Inflammatory macrophage (primary cell): ENCODE results near the gene DCLRE1B.

Experiments
- DNase-seq, 2 donors: peaks; one replicate each; pipeline ENCODE4 v3.0.0-alpha.2; 2020 to 2022

Gene DCLRE1B

GRCh38 chr1:113928187-113928930, 23.2 kb downstream of the DCLRE1B start:
- DNase-seq: peak; percentile 36 to 43

- peak; percentile 90 to 92 for DNase-seq
Observed at GRCh38 chr1:113928941-113929749, 24.0 kb downstream of the DCLRE1B start, which contains the start of gene HIPK1. TSS of gene HIPK1 (plus strand) at chr1:113929324.

DNA sequence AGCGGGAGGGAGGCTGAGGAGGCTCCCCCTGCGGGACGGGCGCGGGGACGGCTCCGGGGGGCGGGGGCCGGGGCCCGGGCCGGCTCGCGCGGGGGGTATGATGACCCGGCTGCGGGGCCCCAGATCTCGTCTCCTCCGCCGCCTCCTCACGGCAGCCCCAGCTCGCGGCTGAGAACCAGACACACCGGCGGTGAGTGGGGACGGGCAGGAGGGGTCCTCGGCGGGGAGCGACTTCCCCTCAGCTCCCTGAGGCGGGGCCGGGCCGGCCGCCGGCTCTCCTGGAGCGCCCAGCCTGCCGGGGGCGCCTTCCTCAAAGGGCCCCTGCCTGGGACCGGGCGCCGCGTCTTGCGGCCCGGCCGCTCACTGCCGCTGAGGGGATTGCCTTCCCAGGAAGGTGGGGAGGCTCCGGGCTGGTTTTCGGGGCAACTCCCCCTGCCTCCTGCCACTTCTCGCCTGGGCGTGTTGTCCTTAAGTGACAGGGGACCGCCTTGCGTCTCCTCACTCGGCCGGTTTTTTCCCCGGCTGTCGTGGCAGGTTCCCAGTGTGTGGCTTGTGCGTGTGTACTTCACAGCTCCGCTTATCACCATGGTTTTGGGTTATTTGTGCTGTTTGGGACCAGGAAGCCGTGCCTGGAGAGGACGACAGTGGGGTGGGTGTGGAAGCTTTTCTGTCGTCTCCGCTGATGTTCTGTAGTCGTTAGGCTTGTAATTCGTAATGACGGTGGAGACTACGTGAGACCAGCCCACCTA, 24.8 kb downstream of the DCLRE1B start:
- peak; percentile 41 to 51 for DNase-seq

DNA sequence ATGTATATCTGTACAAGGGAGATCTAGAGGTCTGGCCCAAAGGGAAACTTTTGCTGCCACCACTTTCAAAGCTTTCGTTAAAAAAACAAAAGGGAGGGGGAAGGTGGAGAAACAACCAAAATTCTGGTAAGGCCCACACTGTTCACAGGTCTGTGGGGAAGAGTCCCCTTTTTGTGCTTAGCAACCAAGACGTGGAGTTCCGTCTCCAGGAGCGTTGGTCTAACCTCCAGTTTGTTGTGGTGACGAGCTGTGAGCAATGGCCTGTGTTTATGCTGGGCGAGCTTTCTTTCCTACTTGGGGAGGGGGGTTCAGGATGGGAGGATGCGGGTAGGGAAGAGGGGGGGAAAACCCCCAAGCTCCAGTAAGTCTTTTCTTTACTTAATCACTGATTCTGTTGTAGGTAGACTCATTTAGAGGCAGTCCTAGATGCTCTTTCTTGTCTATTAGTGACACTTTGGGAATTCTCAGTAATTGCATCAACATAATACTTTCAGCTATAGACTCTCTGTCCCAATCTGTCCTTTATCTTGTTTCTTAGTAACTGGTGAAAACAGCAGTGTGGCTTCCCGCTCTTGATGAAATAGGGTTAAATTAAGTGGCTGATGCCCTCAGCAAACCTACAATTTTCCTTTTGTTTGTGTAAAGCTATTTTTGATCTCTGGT, 25.5 kb downstream of the DCLRE1B start:
- DNase-seq: peak; percentile 32 to 47

- DNase-seq: peak in 1 of 2 donors; percentile 22
Observed at GRCh38 chr1:113931451-113931851, 26.3 kb downstream of the DCLRE1B start.

DNA sequence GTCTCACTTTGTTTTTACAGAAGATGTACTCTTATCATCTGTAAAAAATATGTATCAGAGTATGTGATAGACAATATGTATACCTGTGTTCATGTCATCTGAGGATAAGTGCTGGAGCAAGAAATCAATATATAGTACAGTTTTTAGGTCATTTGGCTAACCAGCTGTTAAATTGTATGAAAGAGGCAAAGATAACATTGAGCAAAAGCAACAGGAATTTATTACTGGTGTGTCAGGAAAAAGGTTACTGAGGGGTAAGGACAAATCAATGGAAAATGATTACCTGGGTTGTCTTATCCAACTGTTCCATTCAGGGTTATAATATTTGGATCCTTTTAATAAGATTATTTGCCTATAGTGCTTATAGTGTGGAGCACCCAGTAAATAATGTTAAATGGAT, 28.9 kb downstream of the DCLRE1B start:
- no peak for DNase-seq

- DNase-seq: peak in 1 of 2 donors; percentile 16
Observed at GRCh38 chr1:113934511-113935055, 29.5 kb downstream of the DCLRE1B start.

DNA sequence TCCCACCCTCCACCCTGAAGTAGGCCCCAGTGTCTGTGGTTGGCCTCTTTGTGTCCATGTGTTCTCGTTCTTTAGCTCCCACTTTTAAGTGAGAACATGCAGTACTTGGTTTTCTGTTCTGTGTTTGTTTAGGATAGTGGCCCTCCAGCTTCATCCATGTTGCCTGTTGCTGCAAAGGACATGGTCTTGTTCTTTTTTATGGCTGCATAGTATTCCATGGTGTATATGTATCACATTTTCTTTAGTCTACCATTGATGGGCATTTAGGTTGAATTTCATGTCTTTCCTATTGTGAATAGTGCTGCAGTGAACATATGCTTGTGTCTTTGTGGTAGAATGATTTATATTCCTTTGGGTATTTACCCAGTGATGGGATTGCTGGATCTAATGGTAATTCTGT, 30.1 kb downstream of the DCLRE1B start:
- no peak for DNase-seq

- no peak for DNase-seq
Observed at GRCh38 chr1:113935970-113936369, 30.8 kb downstream of the DCLRE1B start.

GRCh38 chr1:113937146-113937545, 32.0 kb downstream of the DCLRE1B start:
- DNase-seq: no peak

DNA sequence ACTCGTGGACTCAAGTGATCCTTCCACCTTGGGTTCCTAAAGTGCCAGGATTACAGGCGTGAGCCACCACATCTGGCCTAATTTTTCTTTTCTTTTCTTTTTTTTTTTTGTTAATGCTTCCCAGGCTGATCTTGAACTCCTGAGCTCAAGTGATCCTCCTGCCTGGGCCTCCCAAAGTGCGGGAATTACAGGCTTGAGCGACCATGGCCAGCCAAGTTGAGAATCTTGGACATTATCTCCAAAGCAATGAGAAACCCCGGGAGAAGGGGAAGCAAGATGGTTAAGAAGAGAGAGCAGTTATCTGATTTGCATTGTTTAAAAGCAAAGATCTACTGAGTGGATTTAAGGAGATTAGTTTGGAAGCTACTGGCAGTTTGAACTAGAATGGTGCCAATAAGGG, 33.1 kb downstream of the DCLRE1B start:
- no peak for DNase-seq

GRCh38 chr1:113940365-113941244, 35.5 kb downstream of the DCLRE1B start:
- DNase-seq: peak in 1 of 2 donors; percentile 29

DNA sequence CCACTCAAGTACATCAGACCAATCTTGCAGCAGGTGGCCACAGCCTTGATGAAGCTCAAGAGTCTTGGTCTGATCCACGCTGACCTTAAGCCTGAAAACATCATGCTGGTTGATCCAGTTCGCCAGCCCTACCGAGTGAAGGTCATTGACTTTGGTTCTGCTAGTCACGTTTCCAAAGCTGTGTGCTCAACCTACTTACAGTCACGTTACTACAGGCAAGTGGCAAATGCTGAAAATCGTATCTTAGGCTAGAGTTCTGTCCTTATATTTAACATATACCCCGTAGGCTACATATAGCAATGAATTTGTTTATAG, 36.1 kb downstream of the DCLRE1B start:
- DNase-seq: no peak

DNA sequence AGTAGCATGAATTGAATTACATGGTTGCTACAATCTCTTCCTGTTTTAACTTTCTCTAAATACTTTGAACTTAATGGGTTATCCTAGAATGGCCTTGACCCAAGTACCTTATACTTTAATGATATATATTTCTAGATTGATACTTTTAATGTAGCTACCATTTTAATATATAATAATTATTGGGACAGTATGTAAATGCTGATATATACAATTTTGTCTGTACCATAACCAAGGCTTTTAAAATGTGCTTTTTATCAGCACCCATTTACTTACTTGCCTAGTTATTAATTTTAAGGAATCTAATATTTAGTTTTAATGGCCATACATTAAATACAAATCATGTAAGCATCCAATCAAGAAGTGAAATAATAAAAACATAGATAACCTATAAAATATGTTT, 37.4 kb downstream of the DCLRE1B start:
- DNase-seq: no peak

GRCh38 chr1:113943028-113943811, 38.1 kb downstream of the DCLRE1B start:
- DNase-seq: peak; percentile 59 to 96

DNA sequence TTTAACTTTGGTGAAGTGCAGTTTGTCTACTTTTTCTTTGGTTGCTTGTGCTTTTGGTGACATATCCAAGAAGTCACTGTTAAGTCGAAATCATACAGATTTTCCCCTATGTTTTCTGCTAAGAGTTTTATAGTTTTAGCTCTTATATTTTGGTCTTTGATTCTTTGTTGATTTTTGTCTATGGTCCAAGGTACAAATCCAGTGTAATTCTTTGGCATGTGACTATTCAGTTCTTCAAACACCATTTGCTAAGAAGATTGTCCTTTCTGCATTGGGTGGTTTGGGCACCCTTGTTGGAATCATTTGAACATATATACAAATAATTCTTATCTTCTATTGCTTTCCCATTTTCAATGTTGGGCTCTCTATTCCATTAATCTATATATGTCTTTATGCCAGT, 40.2 kb downstream of the DCLRE1B start:
- DNase-seq: no peak

DNA sequence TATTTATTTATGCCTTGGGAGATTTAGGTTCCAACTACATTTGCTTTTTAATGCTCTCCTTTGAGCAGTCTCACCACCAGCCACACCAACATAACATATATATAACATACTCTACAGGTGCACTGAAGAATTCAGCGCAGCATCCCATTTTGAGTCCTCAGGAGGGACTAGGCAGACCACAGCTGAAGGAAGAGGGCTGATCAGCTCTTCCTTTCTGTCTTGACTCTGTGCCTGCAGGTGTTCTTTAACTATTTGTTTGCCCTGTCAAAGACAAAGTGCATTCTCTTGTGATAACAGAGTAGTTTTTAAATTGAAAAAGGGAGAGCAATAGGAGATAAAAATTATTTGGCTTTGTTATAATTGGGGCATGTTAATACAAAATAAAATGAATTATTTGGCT, 41.0 kb downstream of the DCLRE1B start:
- DNase-seq: no peak

DNA sequence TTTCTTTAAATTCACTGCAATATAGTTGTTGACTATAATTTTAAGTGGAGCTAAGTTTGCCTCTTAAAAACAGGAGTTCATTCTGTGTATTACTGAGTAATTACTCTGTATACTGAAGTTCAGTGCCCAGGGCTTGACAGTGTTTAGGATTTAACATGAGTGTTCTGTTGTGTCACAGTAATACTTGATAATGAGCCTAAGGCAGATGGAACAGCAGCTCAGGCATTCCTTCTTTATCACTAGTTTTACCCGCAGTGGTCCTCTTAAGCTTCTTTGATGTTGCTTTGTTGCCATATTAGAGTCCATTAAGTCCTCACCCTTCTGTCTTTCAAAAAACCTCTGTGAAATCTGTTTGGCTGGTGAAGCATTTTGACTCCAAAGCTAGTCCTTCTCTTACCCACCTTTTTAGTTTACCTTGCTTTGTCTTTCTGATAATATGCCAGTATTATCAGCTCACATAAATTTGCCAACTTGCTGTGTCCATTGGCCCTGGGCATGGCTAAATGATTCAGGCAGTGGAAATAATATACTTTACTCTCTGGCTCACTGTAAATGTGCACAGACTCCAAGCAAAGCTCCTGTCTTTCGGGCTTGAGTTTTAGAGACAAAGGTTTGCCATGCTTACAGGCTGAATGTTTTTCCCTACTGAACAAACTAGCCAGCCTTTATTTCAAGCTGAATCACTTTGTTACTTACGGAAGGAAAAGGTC, 41.7 kb downstream of the DCLRE1B start:
- no peak for DNase-seq

GRCh38 chr1:113947388-113948107, 42.4 kb downstream of the DCLRE1B start:
- no peak for DNase-seq
